ENCODE data around the gene SPACA4. TPM values are rescaled to one million over a fixed set of nuclear protein-coding genes. Genes with fewer than 3 reads are reported as not detected.

The SPACA4 gene
- total and polyA plus RNA-seq, 9 of the 15 experiments (the other 6 are each of a cell fraction or from before 2014, with no cell fraction given): not detected

GRCh38 chr19:48623556-48624066 lies 17.1 kb downstream of the SPACA4 start:
- ChIA-PET POLR2A (interaction anchor here (0.6 to 2.2 kb wide), 6 partner anchors 10 to 298 kb away, joined by 3 to 13 read pairs (median 4); partner anchors contain the start of gene EMP3), CTCF (ENCODE audit: low intra/inter-chr PET ratio) (no interaction called here)
- no TSS peak for BruUV-seq (replicated peaks)
- peak overlapping the region; percentile 67 to 70 for H3K9ac ChIP-seq (ENCODE audit: insufficient read depth in 1 of 2, low read depth in 2 of 2, low read length in 2 of 2)
- H4K20me1 ChIP-seq (replicated peaks; ENCODE audit: control insufficient read depth, insufficient read depth, low read length): no peaks in the 10 kb centered on the region
- H3K27me3 ChIP-seq (ENCODE audit: control insufficient read depth in 2 of 2, insufficient read depth in 2 of 2, low read length in 2 of 2): no peaks in the 10 kb centered on the region
- peak overlapping the region; percentile 93 for H2AFZ ChIP-seq (ENCODE audit: low read depth, low read length)
- DNase-seq (ENCODE audit: extremely low read depth in 1 of 4, low spot score in 3 of 4) (peak in 1 of 4 experiments; percentile 36), ATAC-seq (no peak), FAIRE-seq (peak; percentile 64)
- H3K4me3 ChIP-seq: peak overlapping the region; percentile 21
- in situ Hi-C loops (cut with MboI): no loop called here
- no peaks in the 10 kb centered on the region for H3K9me1 ChIP-seq (ENCODE audit: control insufficient read depth, insufficient read depth, low read length)
- peak overlapping the region; percentile 72 for H3K27ac ChIP-seq (ENCODE audit: extremely low read depth, low read depth, low read length)
- peaks cover 2% of the 10 kb centered on the region; the same call in 1 of the 3 replicates for H3K36me3 ChIP-seq (ENCODE audit: control insufficient read depth, insufficient read depth, low read length)
- intact Hi-C loops (cut with micrococcal nuclease): no loop called here
- H3K79me2 ChIP-seq (ENCODE audit: control insufficient read depth, insufficient read depth, low read length): peaks cover 14% of the 10 kb centered on the region
- 8% methylated on average over 8 of the region's 8 CpGs for WGBS (ENCODE audit: insufficient coverage, low coverage, missing lambda C conversion rate)
- peaks cover 25 to 59% of the 10 kb centered on the region in 2 experiments for H3K4me1 ChIP-seq (replicated peaks in 1 of 2; ENCODE audit: control insufficient read depth in 2 of 2, insufficient read depth in 2 of 2, low read length in 2 of 2)
- H3K4me2 ChIP-seq (ENCODE audit: insufficient read depth, low read length): peak overlapping the region; percentile 84
- H3K9me3 ChIP-seq (replicated peaks; ENCODE audit: control insufficient read depth, insufficient read depth, low read depth, low read length): no peaks in the 10 kb centered on the region
- no peak for TF ChIP-seq TCFL5 (CRISPR knock-in tag; conservative IDR thresholded peaks at IDR 0.05)
- no peak for TF ChIP-seq EHMT2 (IDR thresholded peaks at IDR 0.05)
- peak; percentile 10; the same call in 1 of the 2 replicates for TF ChIP-seq CTBP1 (IDR thresholded peaks at IDR 0.05; ENCODE audit: borderline replicate concordance)
- TF ChIP-seq NR2C2 (CRISPR knock-in tag; IDR thresholded peaks at IDR 0.05): no peak
- TF ChIP-seq NR2C2 (tag; IDR thresholded peaks at IDR 0.05): peak; percentile 91
- TF ChIP-seq TSC22D4 (tag; IDR thresholded peaks at IDR 0.05): 0 out of 2 replicates have a peak, but pooled peaks have one; percentile 12
- peak; percentile 17; the same call in 1 of the 2 replicates for TF ChIP-seq EP300 (IDR thresholded peaks at IDR 0.05; ENCODE audit: low read length)
- TF ChIP-seq GTF2A2 (tag; IDR thresholded peaks at IDR 0.05): no peak
- 0 out of 2 replicates have a peak, but pooled peaks have one; percentile 60 for TF ChIP-seq ZNF197 (CRISPR knock-in tag; IDR thresholded peaks at IDR 0.05; ENCODE audit: low read depth)
- 0 out of 2 replicates have a peak, but pooled peaks have one; percentile 19 for TF ChIP-seq GABPA (tag; conservative IDR thresholded peaks at IDR 0.05; ENCODE audit: low read depth)
- TF ChIP-seq KLF6 (CRISPR knock-in tag; IDR thresholded peaks at IDR 0.05; ENCODE audit: borderline replicate concordance): no peak
- TF ChIP-seq ASH1L (IDR thresholded peaks at IDR 0.05; ENCODE audit: borderline replicate concordance, low read depth, partially characterized antibody): peak; percentile 28
- 0 out of 2 replicates have a peak, but pooled peaks have one; percentile 29 for TF ChIP-seq BHLHE40 (IDR thresholded peaks at IDR 0.05; ENCODE audit: low read length)
- TF ChIP-seq HNRNPLL (IDR thresholded peaks at IDR 0.05; ENCODE audit: low read depth, low read length, poor library complexity, severe bottlenecking): no peak
- TF ChIP-seq NFXL1 (CRISPR knock-in tag; IDR thresholded peaks at IDR 0.05): no peak
